ENCODE measurements around the gene SLC12A3. TPM values are rescaled to one million over a fixed set of nuclear protein-coding genes. Genes with fewer than 3 reads are reported as not detected.

The SLC12A3 gene
- total RNA-seq, 1 donor from 2014 or later, result not detected

- H3K4me3 Mint-ChIP-seq, result no peak overlapping the region
- H3K27ac Mint-ChIP-seq (ENCODE audit: unreplicated experiment), result no peak overlapping the region
- H3K9me3 Mint-ChIP-seq, result no peaks in the 10 kb centered on the region
- peaks cover 5% of the 10 kb centered on the region for H3K4me1 Mint-ChIP-seq
- no peaks in the 10 kb centered on the region for H3K27me3 Mint-ChIP-seq (ENCODE audit: low read depth)
- TF ChIP-seq CTCF (conservative IDR thresholded peaks at IDR 0.05), result no peak
- no peaks in the 10 kb centered on the region for H3K36me3 Mint-ChIP-seq (ENCODE audit: low read depth)
- DNase-seq (ENCODE audit: low read depth, low spot score), result no peak
Observed at GRCh38 chr16:56956076-56956475, 91.1 kb downstream of the SLC12A3 start.

- Mint-ChIP-seq H3K4me3 (no peak overlapping the region), H3K4me1 (no peaks in the 10 kb centered on the region), H3K27ac (ENCODE audit: unreplicated experiment) (no peak overlapping the region), H3K36me3 (ENCODE audit: low read depth) (no peaks in the 10 kb centered on the region), H3K27me3 (ENCODE audit: low read depth) (no peaks in the 10 kb centered on the region), H3K9me3 (no peaks in the 10 kb centered on the region)
- no peak for DNase-seq (ENCODE audit: low read depth, low spot score)
- peak; percentile 17 for TF ChIP-seq CTCF (conservative IDR thresholded peaks at IDR 0.05)
Observed at GRCh38 chr16:56956756-56957155, 91.7 kb downstream of the SLC12A3 start.

GRCh38 chr16:56960681-56961281, 95.8 kb downstream of the SLC12A3 start:
- Mint-ChIP-seq H3K36me3 (ENCODE audit: low read depth) (no peaks in the 10 kb centered on the region), H3K4me3 (no peak overlapping the region), H3K27ac (ENCODE audit: unreplicated experiment) (no peak overlapping the region), H3K27me3 (ENCODE audit: low read depth) (no peaks in the 10 kb centered on the region), H3K9me3 (no peaks in the 10 kb centered on the region), H3K4me1 (no peaks in the 10 kb centered on the region)
- no peak for DNase-seq (ENCODE audit: low read depth, low spot score)
- TF ChIP-seq CTCF (conservative IDR thresholded peaks at IDR 0.05), result no peak

GRCh38 chr16:56961386-56961785, 96.4 kb downstream of the SLC12A3 start:
- H3K4me1 Mint-ChIP-seq, result no peaks in the 10 kb centered on the region
- no peak overlapping the region for H3K27ac Mint-ChIP-seq (ENCODE audit: unreplicated experiment)
- no peaks in the 10 kb centered on the region for H3K36me3 Mint-ChIP-seq (ENCODE audit: low read depth)
- no peak for TF ChIP-seq CTCF (conservative IDR thresholded peaks at IDR 0.05)
- H3K9me3 Mint-ChIP-seq, result no peaks in the 10 kb centered on the region
- DNase-seq (ENCODE audit: low read depth, low spot score), result no peak
- H3K27me3 Mint-ChIP-seq (ENCODE audit: low read depth), result no peaks in the 10 kb centered on the region
- H3K4me3 Mint-ChIP-seq, result no peak overlapping the region

GRCh38 chr16:56961851-56962281, 96.9 kb downstream of the SLC12A3 start, which contains the start of gene CETP:
Gene CETP (plus strand): TSS chr16:56961950. CDS start chr16:56961980, 30 bp downstream.
- Mint-ChIP-seq H3K27me3 (ENCODE audit: low read depth) (no peaks in the 10 kb centered on the region), H3K9me3 (no peaks in the 10 kb centered on the region), H3K4me1 (no peaks in the 10 kb centered on the region), H3K4me3 (no peak within 1 kb of the TSS), H3K27ac (ENCODE audit: unreplicated experiment) (no peak within 1 kb of the TSS), H3K36me3 (ENCODE audit: low read depth) (no peaks in the 10 kb centered on the region)
- no peak for DNase-seq (ENCODE audit: low read depth, low spot score)
- no peak for TF ChIP-seq CTCF (conservative IDR thresholded peaks at IDR 0.05)

All from neural crest cell (in vitro differentiated cells).